ENCODE results near the gene B3GNT5.

GRCh38 chr3:183315739-183316138 lies 62.7 kb downstream of the B3GNT5 start:
- TF ChIP-seq EZH2 (IDR thresholded peaks at IDR 0.05) = no peak
- no peak for TF ChIP-seq POLR2AphosphoS5 (IDR thresholded peaks at IDR 0.05; ENCODE audit: borderline replicate concordance, low read depth, low read length)

Data from SK-N-MC (cell line).